Transverse colon (tissue), 3 donors: ENCODE results near the gene SAMD13.

Experiments used
- CTCF ChIP-seq, 5 experiments: fragments of 200-600 bp in 3 of 5; fragments of 450-650 bp in 2 of 5; sonication (generic) in 3 of 5; IDR thresholded peaks; 1 replicate in 2 of 5; 2 replicates in 3 of 5; pipeline ENCODE4 v1.5.1; 2016 to 2017; ENCODE audit warnings: antibody characterized with exemption in 5 of 5, inconsistent platforms in 3 of 5, mild to moderate bottlenecking in 2 of 5, moderate library complexity in 1 of 5
- EP300 ChIP-seq: sonication (generic); formaldehyde crosslinking; IDR thresholded peaks from one replicate; pipeline ENCODE4 v1.6.1; 2017; ENCODE audit warnings: antibody characterized with exemption, low read depth
- POLR2A ChIP-seq: fragments of 450-650 bp; IDR thresholded peaks from one replicate; pipeline ENCODE4 v1.6.1; 2016; ENCODE audit warnings: antibody characterized with exemption, mild to moderate bottlenecking, moderate library complexity

DNA sequence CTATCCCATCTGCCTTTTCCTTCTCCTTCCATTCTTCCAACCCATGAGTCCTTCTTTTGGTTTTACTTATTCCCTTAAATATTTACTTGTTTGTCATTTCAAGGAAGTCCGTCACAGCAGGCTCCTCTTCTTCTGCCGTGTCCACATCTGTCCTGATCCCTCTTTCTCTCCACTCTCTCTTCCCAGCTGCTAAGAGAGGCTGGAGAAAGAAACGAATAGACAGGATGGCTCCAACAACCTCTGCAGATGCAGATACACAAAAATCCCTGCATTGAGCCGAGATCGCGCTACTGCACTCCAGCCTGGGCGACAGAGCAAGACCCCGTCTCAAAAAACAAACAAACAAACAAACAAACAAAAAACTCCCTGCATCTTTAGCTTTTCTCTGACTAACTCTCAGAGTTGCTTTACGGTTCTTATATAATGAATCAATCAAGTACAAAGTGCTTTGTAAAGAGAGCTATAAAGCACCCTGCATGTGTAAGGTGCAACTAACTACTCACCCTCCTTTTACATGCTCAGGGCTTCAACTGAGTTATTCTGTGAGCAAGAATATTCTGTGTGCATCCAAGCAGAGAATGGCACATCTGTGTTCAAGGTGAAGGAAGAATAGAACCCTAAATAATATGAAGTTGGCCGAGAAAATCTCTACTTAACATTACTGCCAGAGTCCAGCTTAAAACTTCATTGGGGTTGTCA is 3.8 kb upstream of the SAMD13 start:
- TF ChIP-seq EP300 (no peak), CTCF (IDR thresholded peaks at IDR 0.05) (no peak), POLR2A (peak; percentile 34)
